HG03432 (cell line): ENCODE results near the gene PRRG2.

ENCODE experiments used
- ATAC-seq: cut with Tn5 transposase; IDR thresholded peaks from one replicate; pipeline ENCODE4 v1.9.1; 2021; ENCODE audit warnings: mild to moderate bottlenecking, moderate library complexity; ENCODE audit not compliant: unreplicated experiment

PRRG2 gene

DNA sequence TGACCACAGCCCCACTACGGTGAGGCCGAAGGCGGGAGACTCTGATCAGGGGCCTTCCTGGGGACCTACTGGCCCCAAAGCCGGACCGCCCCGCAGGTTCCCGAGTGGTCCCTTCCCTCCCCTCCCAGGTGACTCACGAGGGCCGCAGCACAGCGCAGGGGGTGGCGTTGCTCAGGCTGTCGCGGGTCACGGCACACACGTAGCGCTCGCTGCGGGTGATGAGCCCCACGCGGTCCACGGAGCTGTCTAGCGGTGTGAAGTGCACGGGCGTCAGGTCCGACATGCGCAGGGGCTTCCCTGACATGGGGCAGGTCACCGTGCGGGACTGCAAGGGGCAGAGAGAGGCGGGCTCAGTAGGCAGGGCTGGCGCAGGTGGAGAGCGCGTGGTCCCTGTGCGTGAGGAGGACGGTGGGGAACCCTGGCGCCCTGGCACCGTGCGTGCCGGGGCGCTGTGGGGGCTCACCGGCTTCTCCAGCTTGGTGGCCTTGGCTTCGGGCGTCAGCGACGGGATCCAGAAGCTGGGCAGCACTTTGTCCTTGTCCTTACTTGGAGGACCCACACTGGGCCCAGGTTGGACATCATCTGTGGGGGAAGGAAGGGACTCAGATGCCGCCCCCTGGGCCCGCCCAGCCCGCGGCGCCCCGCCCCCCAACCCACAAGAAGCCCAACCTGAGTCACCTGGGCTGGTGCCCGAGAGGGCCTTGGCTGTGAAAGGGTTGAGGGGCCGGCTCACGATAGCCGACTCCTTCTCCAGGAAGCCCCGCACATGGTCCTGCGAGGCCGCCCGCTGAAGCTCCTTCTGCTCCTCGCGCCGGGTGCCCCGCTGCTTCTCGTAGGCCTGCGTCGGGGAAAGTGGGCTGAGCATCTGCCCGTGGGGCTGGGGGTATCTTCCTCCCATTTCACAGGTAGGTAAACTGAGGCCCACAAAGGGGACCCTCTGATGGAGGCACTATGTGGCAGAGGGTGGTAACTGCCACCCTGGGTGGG is 24.4 kb upstream of the PRRG2 start:
- no peak for ATAC-seq

DNA sequence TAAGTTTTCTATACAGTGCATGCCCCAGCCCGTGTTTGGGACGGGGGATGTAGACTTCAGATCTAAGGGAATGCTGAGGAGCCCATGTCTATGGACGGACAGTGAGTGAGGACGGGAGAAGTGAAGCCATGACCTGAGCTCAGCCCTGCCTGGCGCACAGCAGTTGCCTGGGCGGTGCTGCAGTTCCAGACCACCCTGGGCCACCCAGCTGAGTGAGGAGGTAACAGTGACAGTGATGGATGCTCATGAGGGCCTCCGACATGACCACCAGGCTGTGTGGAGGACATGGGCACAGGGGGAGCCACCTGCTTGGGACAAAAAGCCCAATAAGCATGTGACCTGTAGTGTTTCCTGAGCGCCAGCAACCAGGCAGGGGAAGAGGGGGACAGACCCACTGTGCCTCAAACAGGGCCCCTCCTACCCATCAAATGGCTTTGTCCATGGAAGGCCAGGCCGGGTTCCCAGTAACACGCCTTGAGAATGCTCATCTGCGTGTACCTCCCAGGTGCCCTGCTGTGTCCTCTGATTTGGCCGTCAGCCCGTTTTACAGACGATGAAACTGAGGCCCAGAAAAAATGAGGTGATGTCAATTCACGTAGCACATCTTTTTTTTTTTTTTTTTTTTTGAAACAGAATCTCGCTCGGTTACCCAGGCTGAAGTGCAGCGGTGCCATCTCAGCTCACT is 23.3 kb upstream of the PRRG2 start:
- no peak for ATAC-seq

DNA sequence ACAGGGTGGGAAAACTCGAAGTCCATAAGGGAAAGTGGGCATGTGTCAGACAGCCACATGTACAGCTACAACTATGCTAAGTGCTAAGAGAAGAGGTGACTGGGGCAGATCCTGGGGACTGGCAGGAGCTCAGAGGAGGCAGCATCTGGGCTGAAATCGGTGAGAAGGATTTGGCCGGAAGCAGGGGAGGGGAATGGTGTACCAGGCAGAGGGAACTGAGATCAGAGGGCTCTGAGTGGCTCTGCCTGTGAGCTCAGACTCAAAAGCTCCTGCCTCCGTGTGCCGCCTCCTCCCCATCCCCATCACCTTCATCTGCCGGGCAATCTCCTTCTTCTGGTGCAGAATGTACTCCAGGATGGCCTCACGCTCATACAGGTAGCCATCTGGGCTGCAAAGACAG is 22.5 kb upstream of the PRRG2 start:
- no peak for ATAC-seq

GRCh38 chr19:49559443-49559842 is 21.7 kb upstream of the PRRG2 start:
- no peak for ATAC-seq

GRCh38 chr19:49559928-49560327 is 21.2 kb upstream of the PRRG2 start:
- ATAC-seq, result no peak

DNA sequence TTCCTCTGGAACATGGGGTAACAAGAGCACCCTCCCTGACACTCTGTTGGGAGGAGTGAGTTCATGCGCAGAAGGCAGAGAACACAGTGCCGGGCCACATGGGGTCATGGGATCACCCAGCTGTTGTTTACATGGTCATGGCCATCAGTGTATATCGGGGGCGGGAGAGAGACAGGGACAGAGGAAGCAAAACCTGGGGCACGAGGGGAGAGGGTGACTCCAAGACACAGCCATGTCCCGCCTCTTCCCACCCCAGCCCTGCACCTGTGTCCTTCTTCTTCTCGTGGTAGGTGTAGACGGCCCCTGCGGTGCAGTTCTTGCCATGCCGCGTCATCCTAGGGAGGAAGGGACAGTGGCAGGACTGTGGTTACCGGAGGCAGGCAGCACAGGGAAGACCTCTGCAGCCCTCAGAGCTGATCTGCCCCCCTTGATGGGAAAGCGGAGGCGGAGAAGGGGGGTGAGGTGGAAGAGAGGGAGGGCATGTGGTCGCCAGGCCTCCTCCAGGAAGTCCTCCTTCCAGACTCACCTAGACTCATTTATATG is 20.7 kb upstream of the PRRG2 start:
- ATAC-seq, result no peak

- ATAC-seq, result no peak
Measured at GRCh38 chr19:49564616-49565045, 16.5 kb upstream of the PRRG2 start.

- ATAC-seq, result no peak
Measured at GRCh38 chr19:49565261-49565660, 15.9 kb upstream of the PRRG2 start.

DNA sequence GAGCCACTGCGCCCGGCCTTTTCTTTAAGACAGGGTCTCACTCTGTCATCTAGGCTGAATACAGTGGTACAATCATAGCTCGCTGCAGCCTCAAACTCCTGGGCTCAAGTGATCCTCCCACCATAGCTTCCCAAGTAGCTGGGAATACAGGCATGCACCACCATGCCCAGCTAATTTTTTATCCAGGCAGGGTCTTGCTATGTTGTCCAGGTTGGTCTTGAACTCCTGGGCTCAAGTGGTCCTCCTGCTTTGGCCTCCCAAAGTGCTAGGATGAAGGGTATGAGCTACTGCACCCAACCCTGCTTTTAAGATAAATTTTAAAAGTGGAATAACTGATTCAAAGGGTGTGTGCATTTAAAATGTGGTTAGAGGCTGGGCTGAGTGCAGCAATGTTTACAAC is 14.8 kb upstream of the PRRG2 start:
- ATAC-seq, result no peak

GRCh38 chr19:49567861-49568441 is 13.2 kb upstream of the PRRG2 start:
- ATAC-seq, result no peak

DNA sequence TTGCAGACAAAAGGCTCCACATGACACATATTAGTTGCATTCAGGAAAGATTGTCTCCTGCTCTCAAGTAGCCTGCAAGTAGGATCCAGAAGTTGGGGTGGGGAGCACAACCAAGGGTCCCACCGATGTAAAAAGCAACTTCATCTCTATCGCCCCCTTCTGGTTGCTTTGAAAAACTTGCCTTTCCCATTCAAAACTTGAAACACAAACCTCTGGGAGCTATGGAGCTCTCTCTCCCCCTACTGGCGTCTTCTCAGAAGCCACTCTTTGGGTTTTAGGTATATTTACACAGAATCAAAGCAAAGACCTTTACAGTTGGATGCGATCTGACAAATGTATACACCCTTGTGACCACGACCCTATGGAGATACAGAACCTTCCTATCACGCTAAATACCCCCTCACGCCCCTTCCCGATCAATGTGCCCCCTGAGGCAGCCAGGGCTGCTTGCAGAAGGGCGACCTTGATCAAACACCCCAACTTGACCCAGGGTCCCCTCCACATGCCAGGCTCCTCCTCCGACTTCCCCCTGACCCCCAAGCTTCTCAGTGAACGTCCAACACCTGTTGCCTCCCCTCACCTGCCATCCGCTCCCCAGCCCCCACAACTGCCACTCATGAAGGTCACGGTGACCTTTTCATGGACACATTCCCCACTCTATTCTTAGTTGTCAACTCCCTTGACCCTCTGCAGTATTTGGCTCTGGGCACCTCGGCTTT is 10.8 kb upstream of the PRRG2 start:
- no peak for ATAC-seq

- no peak for ATAC-seq
Measured at GRCh38 chr19:49570997-49571676, 10.0 kb upstream of the PRRG2 start.

DNA sequence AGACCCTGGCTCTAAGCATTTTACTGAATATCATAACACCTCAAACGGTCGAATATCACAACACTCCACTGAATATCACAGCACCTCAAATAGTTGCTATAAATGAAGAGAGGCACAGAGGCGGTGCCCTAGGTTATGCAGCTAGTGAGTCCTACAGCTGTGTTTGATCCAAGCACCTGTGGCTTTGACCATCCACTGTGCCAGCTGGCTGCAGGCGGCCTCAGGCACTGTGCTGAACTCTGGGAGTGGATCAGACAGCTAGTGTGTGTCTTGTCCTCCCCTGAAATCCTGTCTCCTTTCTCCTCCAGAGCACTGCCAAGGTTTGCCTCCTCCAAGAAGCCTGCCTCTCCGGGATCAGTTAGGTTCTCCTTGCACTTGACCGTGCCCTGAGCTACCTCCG is 8.1 kb upstream of the PRRG2 start:
- ATAC-seq, result no peak

DNA sequence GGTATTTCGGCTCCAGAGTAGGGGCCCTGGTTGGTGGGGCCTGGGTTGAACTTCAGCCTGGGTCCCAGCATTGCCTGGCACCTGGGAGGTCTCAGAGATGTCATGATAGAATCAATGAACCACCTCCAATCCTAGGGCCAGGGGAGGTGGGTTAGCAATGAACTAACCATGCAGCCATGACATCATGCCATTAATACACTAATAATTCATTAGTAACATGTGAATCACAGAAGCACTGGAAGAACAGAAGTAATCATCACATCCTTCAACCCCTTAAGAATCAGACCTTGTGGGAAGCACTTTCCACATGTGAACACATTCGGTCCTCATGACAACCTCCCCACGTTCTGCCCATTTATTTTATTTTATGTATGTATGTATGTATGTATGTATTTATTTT is 7.7 kb upstream of the PRRG2 start:
- ATAC-seq, result no peak

- no peak for ATAC-seq
Measured at GRCh38 chr19:49574206-49574755, 6.8 kb upstream of the PRRG2 start.

GRCh38 chr19:49579193-49579592 is 1.9 kb upstream of the PRRG2 start:
- ATAC-seq, result no peak

DNA sequence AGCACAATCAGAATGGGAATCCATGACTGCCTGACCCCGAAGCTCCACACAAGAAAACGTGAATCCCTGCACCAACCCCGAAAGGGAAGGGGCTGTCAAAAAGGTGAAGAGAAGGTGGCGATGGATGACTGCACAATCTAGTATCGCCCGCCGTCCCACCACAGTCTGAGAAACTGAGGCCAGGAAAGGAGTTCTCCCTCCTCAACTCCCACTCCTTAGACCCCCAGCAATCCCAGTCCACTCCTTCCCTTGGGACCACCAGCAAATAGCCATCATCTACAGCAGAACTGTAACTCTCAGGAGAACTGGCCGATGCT is 1.2 kb upstream of the PRRG2 start:
- ATAC-seq, result peak; percentile 5

GRCh38 chr19:49580264-49581006 is 681 bp upstream of the PRRG2 start, which contains the start of gene NOSIP:
Gene NOSIP, minus strand, starts transcription at chr19:49580556. Its CDS starts 19,865 bp downstream, at chr19:49560691.
- ATAC-seq, result peak; percentile 82

GRCh38 chr19:49583239-49583638 is 2.1 kb downstream of the PRRG2 start:
- no peak for ATAC-seq
